GM19328 (cell line): Measurements from ENCODE around the gene ABCG1.

Experiments
- ATAC-seq: cut with Tn5 transposase; IDR thresholded peaks from one replicate; pipeline ENCODE4 v1.9.1; 2021; ENCODE audit warnings: mild to moderate bottlenecking, moderate library complexity; ENCODE audit not compliant: unreplicated experiment

ABCG1 gene

GRCh38 chr21:42303443-42303842, 84.5 kb downstream of the ABCG1 start:
- no peak for ATAC-seq

DNA sequence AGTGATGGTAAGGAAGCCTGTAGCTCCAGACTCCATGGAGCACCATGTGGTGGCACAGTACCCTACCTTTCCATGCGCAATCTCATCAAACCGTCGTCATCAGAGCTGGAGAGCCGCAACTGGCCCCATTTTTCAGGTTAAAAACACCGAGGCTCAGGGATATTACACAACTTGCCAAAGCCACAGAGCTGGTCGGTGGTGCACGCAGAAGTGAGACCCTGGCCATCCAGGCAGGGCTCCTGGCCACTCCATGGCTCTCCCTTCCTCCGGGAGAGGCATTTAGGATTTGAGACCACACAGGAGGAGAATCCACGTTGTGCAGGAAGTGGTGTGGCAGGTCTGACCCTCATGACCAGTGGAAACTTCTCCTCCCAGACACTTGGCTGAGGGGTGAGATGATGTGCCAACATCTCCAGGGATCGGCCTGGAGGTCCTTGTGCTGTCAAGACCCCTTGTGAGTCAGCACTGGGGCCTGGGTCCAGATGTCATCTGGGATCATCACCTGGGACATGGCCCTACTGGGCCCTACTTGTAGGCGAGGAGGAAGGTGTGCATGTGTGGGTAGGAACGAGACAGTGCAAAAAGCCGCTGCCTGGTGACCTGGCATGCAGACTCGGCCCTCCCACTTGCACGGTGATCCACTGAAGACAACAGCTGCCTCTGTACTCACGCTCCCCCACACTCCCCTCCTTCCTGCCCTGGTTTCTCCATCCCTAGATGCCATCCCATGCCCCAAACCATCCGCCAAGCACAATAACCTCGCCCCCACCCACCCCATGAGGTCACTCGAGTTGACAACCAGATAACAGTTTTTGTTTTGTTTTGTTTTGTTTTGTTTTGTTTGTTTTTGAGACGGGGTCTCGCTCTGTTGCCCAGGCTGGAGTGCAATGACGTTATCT, 85.9 kb downstream of the ABCG1 start:
- no peak for ATAC-seq

GRCh38 chr21:42305707-42306147, 86.8 kb downstream of the ABCG1 start:
- ATAC-seq, result no peak

- no peak for ATAC-seq
Measured at GRCh38 chr21:42306366-42307035, 87.6 kb downstream of the ABCG1 start.

DNA sequence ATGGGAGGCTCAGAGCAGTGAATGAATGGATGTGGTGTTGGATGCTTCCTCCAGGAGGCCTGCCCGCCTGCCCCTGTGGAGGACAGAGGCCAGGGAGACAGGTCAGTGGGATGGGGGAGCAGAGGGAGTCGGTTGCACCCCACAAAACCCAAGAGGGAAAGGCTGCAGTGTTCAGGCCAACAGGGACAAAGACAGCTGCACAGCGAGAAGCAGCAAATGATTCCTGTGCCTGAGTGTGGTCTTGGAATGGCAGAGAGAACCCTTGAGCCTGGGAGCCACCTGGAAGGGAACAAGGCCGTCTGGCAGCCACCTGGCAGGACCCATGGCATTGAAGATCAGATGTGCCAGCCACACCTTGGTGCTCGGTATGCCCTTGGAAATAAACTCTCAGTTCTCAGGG, 88.2 kb downstream of the ABCG1 start:
- ATAC-seq, result no peak

- no peak for ATAC-seq
Measured at GRCh38 chr21:42308161-42308913, 89.4 kb downstream of the ABCG1 start.

GRCh38 chr21:42308914-42309752, 90.2 kb downstream of the ABCG1 start:
- no peak for ATAC-seq

DNA sequence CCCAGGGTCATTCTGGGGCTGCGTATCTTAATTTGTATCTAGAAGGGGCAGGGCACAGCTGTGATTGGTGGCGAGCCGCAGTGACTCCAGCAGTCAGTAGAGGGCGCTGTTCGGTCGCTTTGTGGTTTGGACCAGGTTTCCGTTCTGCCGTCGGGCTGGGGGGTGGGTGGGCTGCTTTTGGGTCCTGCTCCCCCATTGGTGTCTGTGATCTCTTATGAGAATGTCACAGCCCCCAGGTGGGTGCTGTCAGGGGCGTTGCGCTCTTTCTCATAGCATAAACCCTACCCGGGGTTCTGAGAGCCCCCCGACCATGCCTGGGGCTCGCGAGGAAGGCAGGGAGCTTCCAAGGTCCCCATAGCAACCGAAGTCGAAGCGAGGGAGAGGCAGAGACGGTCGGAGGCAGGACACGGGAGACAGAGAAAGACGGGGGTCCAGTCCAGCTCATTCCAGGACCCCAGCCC, 90.8 kb downstream of the ABCG1 start:
- ATAC-seq, result no peak

- no peak for ATAC-seq
Measured at GRCh38 chr21:42310411-42311001, 91.6 kb downstream of the ABCG1 start.

DNA sequence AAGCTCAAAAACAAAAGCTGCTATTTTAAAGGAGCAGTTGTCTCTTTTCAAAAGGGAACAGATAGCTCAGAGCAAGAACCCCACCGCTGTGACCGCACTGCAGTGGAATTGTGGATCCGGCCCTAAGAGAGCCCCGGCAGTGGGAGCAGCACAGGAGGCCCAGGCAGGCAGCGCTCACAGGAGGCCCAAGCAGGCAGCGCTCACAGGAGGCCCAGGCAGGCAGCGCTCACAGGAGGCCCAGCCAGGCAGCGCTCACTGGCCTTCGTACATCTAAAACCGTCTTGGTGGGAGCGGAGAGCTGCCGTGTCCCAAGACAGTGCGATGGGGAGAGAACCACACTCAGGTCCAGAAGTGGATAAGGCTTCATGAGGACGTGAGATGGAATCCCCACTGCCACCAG, 92.2 kb downstream of the ABCG1 start:
- ATAC-seq, result no peak

DNA sequence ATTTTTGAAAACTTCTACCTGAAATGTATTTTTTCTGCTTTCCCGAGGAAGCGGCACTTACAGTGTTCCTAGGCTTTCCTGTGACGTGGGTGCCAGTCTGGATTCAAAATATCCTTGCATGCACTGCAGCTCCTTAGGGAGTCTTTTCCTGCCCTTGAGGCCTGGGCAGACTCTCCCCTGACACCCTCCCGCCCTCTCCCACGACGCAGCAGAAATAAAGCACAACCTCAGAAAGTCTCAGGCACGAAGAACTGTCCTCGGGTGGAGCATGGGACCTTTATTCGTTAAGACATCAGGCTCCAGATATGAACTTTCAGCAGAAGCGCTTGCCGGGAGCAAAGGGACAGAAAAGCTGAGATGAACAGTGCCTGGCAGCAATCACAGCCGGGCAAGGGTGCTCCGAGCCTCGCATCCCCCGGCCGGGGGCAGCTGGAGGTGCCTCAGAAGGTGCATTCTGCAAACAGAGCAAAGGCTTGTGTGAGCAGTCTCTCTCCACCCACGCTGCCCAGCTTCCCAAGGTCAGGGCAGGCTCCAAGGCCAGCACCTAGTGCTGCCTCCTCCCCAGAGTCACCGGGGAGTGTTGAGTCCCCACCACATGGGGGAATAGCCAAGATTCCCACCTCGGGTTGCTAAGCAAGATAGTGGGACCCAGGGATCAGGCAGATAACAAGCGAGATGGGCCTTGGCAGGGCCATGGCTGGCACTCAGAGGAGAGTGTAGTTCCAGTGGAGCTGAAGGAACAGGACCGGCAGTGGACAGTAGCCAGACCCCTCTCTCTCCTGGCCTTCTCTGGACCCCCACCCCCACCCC, 93.1 kb downstream of the ABCG1 start:
- ATAC-seq, result no peak

GRCh38 chr21:42312626-42313104, 93.7 kb downstream of the ABCG1 start:
- no peak for ATAC-seq

GRCh38 chr21:42313501-42313969, 94.6 kb downstream of the ABCG1 start:
- no peak for ATAC-seq

GRCh38 chr21:42314616-42315295, 95.8 kb downstream of the ABCG1 start:
- no peak for ATAC-seq

GRCh38 chr21:42315296-42315891, 96.5 kb downstream of the ABCG1 start, which contains the start of gene TFF3:
TFF3 (minus strand) TSS chr21:42315409; CDS start chr21:42315374, 35 bp downstream.
- no peak for ATAC-seq

GRCh38 chr21:42316891-42317290, 98.0 kb downstream of the ABCG1 start:
- no peak for ATAC-seq

DNA sequence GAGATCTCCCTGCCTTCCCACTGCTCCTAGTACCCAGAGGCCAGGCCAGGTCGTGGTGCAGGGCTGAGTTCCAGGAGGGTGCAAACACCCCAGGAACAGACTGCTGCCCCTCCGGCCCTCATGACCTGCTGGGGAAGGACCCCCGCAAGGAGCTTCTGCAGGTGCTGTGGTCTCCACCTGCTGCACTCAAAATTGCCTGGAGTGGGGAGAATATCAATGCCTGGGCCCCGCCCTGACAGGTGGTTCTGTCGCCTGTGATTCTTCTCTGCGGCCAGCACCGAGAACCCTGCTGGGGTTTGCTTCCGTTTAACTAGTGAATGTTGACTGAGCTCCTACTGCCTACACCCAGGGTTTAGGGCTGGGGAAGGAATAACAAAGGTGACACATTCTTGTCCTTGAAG, 98.4 kb downstream of the ABCG1 start:
- ATAC-seq, result no peak
